ENCODE data around the gene BAG2. TPM values are rescaled to one million over a fixed set of nuclear protein-coding genes. Genes with fewer than 3 reads are reported as not detected.

BAG2 gene
- total and polyA plus RNA-seq, 2 of the 4 experiments (the other 2 are of a cell fraction), result 8.1 to 10.0 TPM

DNA sequence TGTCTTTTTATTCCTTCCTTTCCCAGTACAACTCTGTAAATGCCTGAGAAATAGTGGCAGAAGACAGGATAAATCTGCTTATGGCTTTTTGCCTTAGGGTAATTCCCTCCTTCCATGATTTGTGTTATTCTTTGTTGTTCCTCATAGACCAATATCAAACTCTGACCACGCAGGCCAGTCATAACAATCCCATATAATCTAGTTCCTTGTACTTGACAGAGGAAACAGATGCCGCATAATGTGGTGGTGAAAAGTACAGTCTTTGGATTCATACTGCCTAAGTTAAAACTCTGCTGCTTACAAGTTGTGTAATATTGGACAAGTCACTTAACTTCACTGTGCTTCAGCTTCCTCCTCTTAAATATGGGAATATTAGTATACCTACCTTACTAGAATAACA is 8.2 kb upstream of the BAG2 start:
- ATAC-seq (ENCODE audit: low read depth), result no peak
- H3K4me1 ChIP-seq (ENCODE audit: control insufficient read depth, insufficient read depth, low read length), result peaks cover 11% of the 10 kb centered on the region
- H4K20me1 ChIP-seq (ENCODE audit: insufficient read depth, low read length), result 0 out of 2 replicates have a peak, but pooled peaks cover 3% of the 10 kb centered on the region
- no peak for TF ChIP-seq FOS (IDR thresholded peaks at IDR 0.05; ENCODE audit: low read depth, low read length)
- TF ChIP-seq ELK1 (IDR thresholded peaks at IDR 0.05; ENCODE audit: borderline replicate concordance, low read depth, low read length), result no peak
- TF ChIP-seq CHD1 (IDR thresholded peaks at IDR 0.05; ENCODE audit: low read depth, low read length), result no peak
- TF ChIP-seq MXI1 (IDR thresholded peaks at IDR 0.05; ENCODE audit: borderline replicate concordance, low read depth, low read length), result no peak
- no peak for TF ChIP-seq RAD21 (IDR thresholded peaks at IDR 0.05; ENCODE audit: low read length)
- TF ChIP-seq MAFK (IDR thresholded peaks at IDR 0.05; ENCODE audit: low read depth, low read length), result no peak
- no peak for TF ChIP-seq RFX5 (IDR thresholded peaks at IDR 0.05; ENCODE audit: low read depth, low read length)
- TF ChIP-seq, protein P1, sequence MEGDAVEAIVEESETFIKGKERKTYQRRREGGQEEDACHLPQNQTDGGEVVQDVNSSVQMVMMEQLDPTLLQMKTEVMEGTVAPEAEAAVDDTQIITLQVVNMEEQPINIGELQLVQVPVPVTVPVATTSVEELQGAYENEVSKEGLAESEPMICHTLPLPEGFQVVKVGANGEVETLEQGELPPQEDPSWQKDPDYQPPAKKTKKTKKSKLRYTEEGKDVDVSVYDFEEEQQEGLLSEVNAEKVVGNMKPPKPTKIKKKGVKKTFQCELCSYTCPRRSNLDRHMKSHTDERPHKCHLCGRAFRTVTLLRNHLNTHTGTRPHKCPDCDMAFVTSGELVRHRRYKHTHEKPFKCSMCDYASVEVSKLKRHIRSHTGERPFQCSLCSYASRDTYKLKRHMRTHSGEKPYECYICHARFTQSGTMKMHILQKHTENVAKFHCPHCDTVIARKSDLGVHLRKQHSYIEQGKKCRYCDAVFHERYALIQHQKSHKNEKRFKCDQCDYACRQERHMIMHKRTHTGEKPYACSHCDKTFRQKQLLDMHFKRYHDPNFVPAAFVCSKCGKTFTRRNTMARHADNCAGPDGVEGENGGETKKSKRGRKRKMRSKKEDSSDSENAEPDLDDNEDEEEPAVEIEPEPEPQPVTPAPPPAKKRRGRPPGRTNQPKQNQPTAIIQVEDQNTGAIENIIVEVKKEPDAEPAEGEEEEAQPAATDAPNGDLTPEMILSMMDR (conservative IDR thresholded peaks at IDR 0.05; ENCODE audit: low read depth, low read length), result no peak
- no peak overlapping the region for H3K27ac ChIP-seq (ENCODE audit: insufficient read depth, low read length)
- no peak overlapping the region; the same call in 1 of the 2 replicates for H4K5ac ChIP-seq (ENCODE audit: low read depth, low read length)
- H4K91ac ChIP-seq (ENCODE audit: insufficient read depth, low read depth, low read length), result no peak overlapping the region
- CTCF ChIA-PET, result interaction anchor here (0.6 kb wide), 1 partner anchor 109 kb away, joined by 3 read pairs; no protein-coding TSS in a partner anchor
- no peak overlapping the region for H2BK20ac ChIP-seq (ENCODE audit: low read depth, low read length)
- no CpG with 5 or more reads among the region's 2 CpGs for whole genome bisulfite sequencing, 2 experiments (ENCODE audit: extremely low coverage in 2 of 2, insufficient read length in 1 of 2)
- no peak overlapping the region for H2AFZ ChIP-seq (replicated peaks; ENCODE audit: low read length, poor library complexity)
- no peak overlapping the region; the same call in 1 of the 2 replicates for H3K18ac ChIP-seq (ENCODE audit: low read depth, low read length)
- no peak overlapping the region for H3K23ac ChIP-seq (ENCODE audit: low read depth, low read length)
- H3K4ac ChIP-seq (ENCODE audit: low read depth, low read length), result no peak overlapping the region
- BruUV-seq (replicated peaks), result no TSS peak
- intact Hi-C loops (cut with micrococcal nuclease) (no loop called here), dilution Hi-C loops (cut with HindIII; ENCODE audit: low sequenced_read_pairs, unreplicated experiment) (no loop called here), in situ Hi-C loops (cut with MboI; ENCODE audit: low sequenced_read_pairs) (no loop called here)
- no peak overlapping the region for H3K4me2 ChIP-seq (ENCODE audit: low read depth, low read length)
- H2BK5ac ChIP-seq (ENCODE audit: low read depth, low read length, poor library complexity, severe bottlenecking), result no peak overlapping the region
- POLR2A ChIA-PET (ENCODE audit: unreplicated experiment), result no interaction called here
- no peak overlapping the region for H2BK120ac ChIP-seq (ENCODE audit: low read depth, low read length)
- no peaks in the 10 kb centered on the region for H3K27me3 ChIP-seq (ENCODE audit: control insufficient read depth, insufficient read depth, low read length)
- no peak overlapping the region for H3K9ac ChIP-seq (ENCODE audit: low read depth, low read length)
- H3K14ac ChIP-seq (replicated peaks; ENCODE audit: low read depth, low read length), result no peak overlapping the region
- no peak overlapping the region for H3K56ac ChIP-seq (ENCODE audit: extremely low read depth, insufficient read depth, low read length)
- no peak for DNase-seq
- H2BK15ac ChIP-seq (ENCODE audit: low read depth, low read length), result no peak overlapping the region
- no peak overlapping the region for H3K4me3 ChIP-seq (ENCODE audit: insufficient read depth, low read depth, low read length)
- H3K9me3 ChIP-seq (ENCODE audit: control insufficient read depth, insufficient read depth, low read length), result peaks cover 6% of the 10 kb centered on the region
- H2AK9ac ChIP-seq (replicated peaks; ENCODE audit: low read depth, low read length, poor library complexity), result no peak overlapping the region
- peaks cover 0 to 5% of the 10 kb centered on the region in 2 experiments; a peak in 1 of 4 replicates for H3K79me1 ChIP-seq (ENCODE audit: low read depth in 1 of 2, low read length in 2 of 2)
- H3K9me1 ChIP-seq (ENCODE audit: insufficient read depth, low read length), result no peaks in the 10 kb centered on the region
- no peak overlapping the region for H2AK5ac ChIP-seq (ENCODE audit: low read depth, low read length)
- no peak overlapping the region for H4K8ac ChIP-seq (ENCODE audit: low read depth in 2 of 2, low read length in 2 of 2)
- peaks cover 3% of the 10 kb centered on the region for H3K36me3 ChIP-seq (ENCODE audit: control insufficient read depth, insufficient read depth, low read length)
